HG03135 (cell line): Measurements from ENCODE around the gene ZNF787.
"Not testable (repeated sequence)": the region's sequence is repeated elsewhere in the genome, so short reads cannot be mapped to it uniquely, and the experiment has no call there.

Experiments
- ATAC-seq: cut with Tn5 transposase; IDR thresholded peaks from one replicate; pipeline ENCODE4 v1.9.1; 2021; ENCODE audit warnings: mild to moderate bottlenecking, moderate library complexity; ENCODE audit not compliant: unreplicated experiment

ZNF787 gene

GRCh38 chr19:56107626-56108351 is 13.3 kb downstream of the ZNF787 start:
- ATAC-seq: no peak

GRCh38 chr19:56106993-56107392 is 14.1 kb downstream of the ZNF787 start:
- no peak for ATAC-seq

- no peak for ATAC-seq
Measured at GRCh38 chr19:56106397-56106849, 14.7 kb downstream of the ZNF787 start.

- ATAC-seq: not testable (repeated sequence)
Measured at GRCh38 chr19:56105831-56106396, 15.2 kb downstream of the ZNF787 start.

- ATAC-seq: no peak
Measured at GRCh38 chr19:56105090-56105701, 15.9 kb downstream of the ZNF787 start.

GRCh38 chr19:56104423-56104822 is 16.7 kb downstream of the ZNF787 start:
- no peak for ATAC-seq

GRCh38 chr19:56103027-56103614 is 18.0 kb downstream of the ZNF787 start:
- ATAC-seq: no peak

- no peak for ATAC-seq
Measured at GRCh38 chr19:56101746-56102535, 19.2 kb downstream of the ZNF787 start.

- no peak for ATAC-seq
Measured at GRCh38 chr19:56101095-56101494, 20.0 kb downstream of the ZNF787 start.

- ATAC-seq: no peak
Measured at GRCh38 chr19:56099638-56100539, 21.2 kb downstream of the ZNF787 start.

- no peak for ATAC-seq
Measured at GRCh38 chr19:56098731-56099568, 22.1 kb downstream of the ZNF787 start.

- ATAC-seq: not testable (repeated sequence)
Measured at GRCh38 chr19:56098237-56098636, 22.9 kb downstream of the ZNF787 start.

- no peak for ATAC-seq
Measured at GRCh38 chr19:56097776-56098175, 23.3 kb downstream of the ZNF787 start.

- ATAC-seq: no peak
Measured at GRCh38 chr19:56097306-56097705, 23.8 kb downstream of the ZNF787 start.

GRCh38 chr19:56096665-56097064 is 24.4 kb downstream of the ZNF787 start:
- no peak for ATAC-seq

- ATAC-seq: no peak
Measured at GRCh38 chr19:56094449-56094848, 26.6 kb downstream of the ZNF787 start.

GRCh38 chr19:56092685-56093631 is 28.1 kb downstream of the ZNF787 start:
- no peak for ATAC-seq
